Measurements from ENCODE around the gene CCNE1. TPM values are rescaled to one million over a fixed set of nuclear protein-coding genes. Genes with fewer than 3 reads are reported as not detected.

Gene CCNE1
- total RNA-seq, 1 experiment from 2014 or later, result 3.0 TPM

- no peak overlapping the region for H3K4me3 Mint-ChIP-seq (ENCODE audit: unreplicated experiment)
- BruUV-seq (replicated peaks), result no TSS peak
- H3K27ac Mint-ChIP-seq (ENCODE audit: low read depth, unreplicated experiment), result no peak overlapping the region
- no peaks in the 10 kb centered on the region for H3K36me3 Mint-ChIP-seq (ENCODE audit: insufficient read depth, unreplicated experiment)
- no peak for DNase-seq (ENCODE audit: unreplicated experiment)
- ChIA-PET POLR2A (no interaction called here), CTCF (interaction anchor here (0.6 kb wide), 1 partner anchor 23 kb away, joined by 3 read pairs; no protein-coding TSS in a partner anchor)
- no peaks in the 10 kb centered on the region for H3K4me1 Mint-ChIP-seq (ENCODE audit: insufficient read depth, unreplicated experiment)
- H3K9me3 Mint-ChIP-seq (ENCODE audit: unreplicated experiment), result no peaks in the 10 kb centered on the region
- H3K27me3 Mint-ChIP-seq (ENCODE audit: insufficient read depth, unreplicated experiment), result no peaks in the 10 kb centered on the region
- intact Hi-C loops (cut with micrococcal nuclease), result no loop called here
- TF ChIP-seq CTCF (IDR thresholded peaks at IDR 0.05; ENCODE audit: unreplicated experiment), result no peak
These were observed 28.1 kb upstream of the CCNE1 start for GRCh38 chr19:29783627-29784190.

GRCh38 chr19:29784598-29785223 lies 27.1 kb upstream of the CCNE1 start:
- Mint-ChIP-seq H3K4me3 (ENCODE audit: unreplicated experiment) (no peak overlapping the region), H3K27ac (ENCODE audit: low read depth, unreplicated experiment) (peak overlapping the region; percentile 43), H3K36me3 (ENCODE audit: insufficient read depth, unreplicated experiment) (no peaks in the 10 kb centered on the region), H3K27me3 (ENCODE audit: insufficient read depth, unreplicated experiment) (no peaks in the 10 kb centered on the region), H3K9me3 (ENCODE audit: unreplicated experiment) (no peaks in the 10 kb centered on the region), H3K4me1 (ENCODE audit: insufficient read depth, unreplicated experiment) (no peaks in the 10 kb centered on the region)
- intact Hi-C loops (cut with micrococcal nuclease), result no loop called here
- no TSS peak for BruUV-seq (replicated peaks)
- DNase-seq (ENCODE audit: unreplicated experiment), result no peak
- no peak for TF ChIP-seq CTCF (IDR thresholded peaks at IDR 0.05; ENCODE audit: unreplicated experiment)
- ChIA-PET POLR2A (no interaction called here), CTCF (interaction anchor here (0.7 to 1.0 kb wide), 2 partner anchors 28 to 91 kb away, joined by 3 to 4 read pairs; no protein-coding TSS in a partner anchor)

GRCh38 chr19:29785360-29785759 lies 26.4 kb upstream of the CCNE1 start:
- intact Hi-C loops (cut with micrococcal nuclease), result no loop called here
- DNase-seq (ENCODE audit: unreplicated experiment), result no peak
- no peaks in the 10 kb centered on the region for H3K4me1 Mint-ChIP-seq (ENCODE audit: insufficient read depth, unreplicated experiment)
- ChIA-PET CTCF (interaction anchor here (0.7 to 1.3 kb wide), 7 partner anchors 11 to 90 kb away, joined by 3 to 4 read pairs (median 3); no protein-coding TSS in a partner anchor), POLR2A (no interaction called here)
- no peaks in the 10 kb centered on the region for H3K9me3 Mint-ChIP-seq (ENCODE audit: unreplicated experiment)
- no peaks in the 10 kb centered on the region for H3K36me3 Mint-ChIP-seq (ENCODE audit: insufficient read depth, unreplicated experiment)
- no peak for TF ChIP-seq CTCF (IDR thresholded peaks at IDR 0.05; ENCODE audit: unreplicated experiment)
- H3K27ac Mint-ChIP-seq (ENCODE audit: low read depth, unreplicated experiment), result peak overlapping the region; percentile 43
- BruUV-seq (replicated peaks), result no TSS peak
- H3K27me3 Mint-ChIP-seq (ENCODE audit: insufficient read depth, unreplicated experiment), result no peaks in the 10 kb centered on the region
- no peak overlapping the region for H3K4me3 Mint-ChIP-seq (ENCODE audit: unreplicated experiment)

GRCh38 chr19:29785955-29786589 lies 25.7 kb upstream of the CCNE1 start:
- no peak overlapping the region for H3K27ac Mint-ChIP-seq (ENCODE audit: low read depth, unreplicated experiment)
- no peak overlapping the region for H3K4me3 Mint-ChIP-seq (ENCODE audit: unreplicated experiment)
- H3K4me1 Mint-ChIP-seq (ENCODE audit: insufficient read depth, unreplicated experiment), result no peaks in the 10 kb centered on the region
- CTCF ChIA-PET, result interaction anchor here (0.6 to 1.8 kb wide), 8 partner anchors 11 to 1681 kb away, joined by 3 to 7 read pairs (median 3); no protein-coding TSS in a partner anchor
- intact Hi-C loops (cut with micrococcal nuclease), result no loop called here
- H3K27me3 Mint-ChIP-seq (ENCODE audit: insufficient read depth, unreplicated experiment), result no peaks in the 10 kb centered on the region
- POLR2A ChIA-PET, result no interaction called here
- BruUV-seq (replicated peaks), result no TSS peak
- no peaks in the 10 kb centered on the region for H3K9me3 Mint-ChIP-seq (ENCODE audit: unreplicated experiment)
- no peaks in the 10 kb centered on the region for H3K36me3 Mint-ChIP-seq (ENCODE audit: insufficient read depth, unreplicated experiment)
- DNase-seq (ENCODE audit: unreplicated experiment), result no peak
- TF ChIP-seq CTCF (IDR thresholded peaks at IDR 0.05; ENCODE audit: unreplicated experiment), result no peak
